ENCODE data around the gene TCEANC2. TPM values are rescaled to one million over a fixed set of nuclear protein-coding genes. Genes with fewer than 3 reads are reported as not detected.
A peak's percentile ranks its signal among the peaks of the same experiment; 100 is the strongest.

Gene TCEANC2
- polyA plus RNA-seq, 1 donor from 2014 or later: 4.4 TPM

DNA sequence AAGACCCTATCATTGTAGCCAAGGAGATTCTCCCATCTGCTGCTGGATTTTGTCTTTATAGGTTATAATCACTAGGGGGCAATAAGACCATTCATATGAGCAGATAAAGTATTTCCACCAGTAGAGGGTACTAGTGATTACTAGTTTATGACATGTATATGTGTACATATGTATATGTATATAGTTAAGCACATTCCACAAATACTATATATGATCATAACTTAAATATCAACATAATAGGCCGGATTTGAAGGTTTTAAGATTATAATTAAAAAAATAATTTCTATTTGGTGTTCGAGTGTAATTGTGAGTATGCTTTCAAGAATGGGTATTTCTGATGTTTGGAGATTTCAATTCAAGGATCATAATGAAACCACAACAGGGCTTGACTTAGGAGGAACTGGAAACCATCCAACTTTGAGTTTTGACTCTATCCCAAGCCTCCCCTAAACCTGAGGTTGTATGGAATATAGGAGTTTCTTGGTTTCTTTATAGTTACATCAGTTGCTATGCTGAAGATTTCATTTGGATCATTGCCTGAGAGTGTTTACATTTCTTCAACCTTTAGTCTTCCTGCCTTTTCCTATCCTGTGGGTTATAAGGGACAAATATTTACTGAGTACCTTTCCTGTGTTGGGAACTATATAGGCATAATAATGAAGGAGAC is 16.9 kb downstream of the TCEANC2 start:
- Histone ChIP-seq H4K20me1 (ENCODE audit: insufficient read depth) (no peaks in the 10 kb centered on the region), H2AFZ (ENCODE audit: low read depth, low read length) (no peak overlapping the region), H3K4me3 (ENCODE audit: low read length) (no peak overlapping the region), H3K79me2 (replicated peaks; ENCODE audit: insufficient read depth, low read length) (no peaks in the 10 kb centered on the region), H3K4me2 (ENCODE audit: low read length) (no peak overlapping the region), H3K36me3 (ENCODE audit: insufficient read depth, low read length) (no peaks in the 10 kb centered on the region), H3K9ac (ENCODE audit: low read length) (no peak overlapping the region), H3K9me3 (ENCODE audit: low read length) (no peaks in the 10 kb centered on the region), H3K27ac (ENCODE audit: low read length) (no peak overlapping the region), H3F3A (ENCODE audit: insufficient read depth, low read length, poor library complexity, severe bottlenecking) (no peaks in the 10 kb centered on the region), H3K27me3 (ENCODE audit: insufficient read depth, low read depth, low read length) (no peaks in the 10 kb centered on the region), H3K9me2 (ENCODE audit: insufficient read depth, low read length) (no peaks in the 10 kb centered on the region)
- TF ChIP-seq EZH2 (IDR thresholded peaks at IDR 0.05; ENCODE audit: borderline replicate concordance, insufficient read depth, low read length, poor library complexity, severe bottlenecking) (no peak), POLR2AphosphoS5 (IDR thresholded peaks at IDR 0.05) (no peak), MXI1 (conservative IDR thresholded peaks at IDR 0.05; ENCODE audit: poor library complexity, severe bottlenecking) (no peak), REST (IDR thresholded peaks at IDR 0.05; ENCODE audit: borderline replicate concordance) (no peak), RAD21 (conservative IDR thresholded peaks at IDR 0.05) (peak; percentile 95), SMC3 (conservative IDR thresholded peaks at IDR 0.05; ENCODE audit: poor library complexity) (peak; percentile 93), EP300 (conservative IDR thresholded peaks at IDR 0.05; ENCODE audit: poor library complexity, severe bottlenecking) (no peak), TAF1 (IDR thresholded peaks at IDR 0.05; ENCODE audit: low read depth) (no peak)
- TF ChIP-seq, protein P1, sequence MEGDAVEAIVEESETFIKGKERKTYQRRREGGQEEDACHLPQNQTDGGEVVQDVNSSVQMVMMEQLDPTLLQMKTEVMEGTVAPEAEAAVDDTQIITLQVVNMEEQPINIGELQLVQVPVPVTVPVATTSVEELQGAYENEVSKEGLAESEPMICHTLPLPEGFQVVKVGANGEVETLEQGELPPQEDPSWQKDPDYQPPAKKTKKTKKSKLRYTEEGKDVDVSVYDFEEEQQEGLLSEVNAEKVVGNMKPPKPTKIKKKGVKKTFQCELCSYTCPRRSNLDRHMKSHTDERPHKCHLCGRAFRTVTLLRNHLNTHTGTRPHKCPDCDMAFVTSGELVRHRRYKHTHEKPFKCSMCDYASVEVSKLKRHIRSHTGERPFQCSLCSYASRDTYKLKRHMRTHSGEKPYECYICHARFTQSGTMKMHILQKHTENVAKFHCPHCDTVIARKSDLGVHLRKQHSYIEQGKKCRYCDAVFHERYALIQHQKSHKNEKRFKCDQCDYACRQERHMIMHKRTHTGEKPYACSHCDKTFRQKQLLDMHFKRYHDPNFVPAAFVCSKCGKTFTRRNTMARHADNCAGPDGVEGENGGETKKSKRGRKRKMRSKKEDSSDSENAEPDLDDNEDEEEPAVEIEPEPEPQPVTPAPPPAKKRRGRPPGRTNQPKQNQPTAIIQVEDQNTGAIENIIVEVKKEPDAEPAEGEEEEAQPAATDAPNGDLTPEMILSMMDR (IDR thresholded peaks at IDR 0.05; ENCODE audit: poor library complexity, severe bottlenecking): peak; percentile 99

GRCh38 chr1:54077359-54077758 is 24.0 kb downstream of the TCEANC2 start:
- no peak overlapping the region for H2AFZ ChIP-seq (ENCODE audit: low read depth, low read length)
- no peaks in the 10 kb centered on the region for H3K79me2 ChIP-seq (replicated peaks; ENCODE audit: insufficient read depth, low read length)
- H4K20me1 ChIP-seq (ENCODE audit: insufficient read depth): no peaks in the 10 kb centered on the region
- H3F3A ChIP-seq (ENCODE audit: insufficient read depth, low read length, poor library complexity, severe bottlenecking): no peaks in the 10 kb centered on the region
- H3K4me2 ChIP-seq (ENCODE audit: low read length): no peak overlapping the region
- no peaks in the 10 kb centered on the region for H3K27me3 ChIP-seq (ENCODE audit: insufficient read depth, low read depth, low read length)
- TF ChIP-seq REST (IDR thresholded peaks at IDR 0.05; ENCODE audit: borderline replicate concordance) (no peak), EP300 (conservative IDR thresholded peaks at IDR 0.05; ENCODE audit: poor library complexity, severe bottlenecking) (no peak), RAD21 (conservative IDR thresholded peaks at IDR 0.05) (no peak), MXI1 (conservative IDR thresholded peaks at IDR 0.05; ENCODE audit: poor library complexity, severe bottlenecking) (no peak), SMC3 (conservative IDR thresholded peaks at IDR 0.05; ENCODE audit: poor library complexity) (no peak), EZH2 (IDR thresholded peaks at IDR 0.05; ENCODE audit: borderline replicate concordance, insufficient read depth, low read length, poor library complexity, severe bottlenecking) (no peak), POLR2AphosphoS5 (IDR thresholded peaks at IDR 0.05) (no peak), TAF1 (IDR thresholded peaks at IDR 0.05; ENCODE audit: low read depth) (no peak)
- TF ChIP-seq, protein P1 (IDR thresholded peaks at IDR 0.05; ENCODE audit: poor library complexity, severe bottlenecking): no peak
- H3K9me3 ChIP-seq (ENCODE audit: low read length): no peaks in the 10 kb centered on the region
- no peaks in the 10 kb centered on the region for H3K9me2 ChIP-seq (ENCODE audit: insufficient read depth, low read length)
- H3K9ac ChIP-seq (ENCODE audit: low read length): no peak overlapping the region
- H3K27ac ChIP-seq (ENCODE audit: low read length): no peak overlapping the region
- no peaks in the 10 kb centered on the region for H3K36me3 ChIP-seq (ENCODE audit: insufficient read depth, low read length)
- no peak overlapping the region for H3K4me3 ChIP-seq (ENCODE audit: low read length)
